Stimulated activated CD8-positive, alpha-beta memory T cell treated with anti-CD3 and anti-CD28 coated beads, Interleukin-12 subunit alpha, Interleukin-12 subunit beta, amount 100 ng/mL, for 4 hours (primary cell): ENCODE results near the gene NKAIN1.
"Not testable (repeated sequence)": the region's sequence is repeated elsewhere in the genome, so short reads cannot be mapped to it uniquely, and the experiment has no call there.

Experiments
- DNase-seq: peaks from one replicate; pipeline ENCODE4 v3.0.0-alpha.2; 2020; ENCODE audit warnings: low read depth

NKAIN1 gene

DNA sequence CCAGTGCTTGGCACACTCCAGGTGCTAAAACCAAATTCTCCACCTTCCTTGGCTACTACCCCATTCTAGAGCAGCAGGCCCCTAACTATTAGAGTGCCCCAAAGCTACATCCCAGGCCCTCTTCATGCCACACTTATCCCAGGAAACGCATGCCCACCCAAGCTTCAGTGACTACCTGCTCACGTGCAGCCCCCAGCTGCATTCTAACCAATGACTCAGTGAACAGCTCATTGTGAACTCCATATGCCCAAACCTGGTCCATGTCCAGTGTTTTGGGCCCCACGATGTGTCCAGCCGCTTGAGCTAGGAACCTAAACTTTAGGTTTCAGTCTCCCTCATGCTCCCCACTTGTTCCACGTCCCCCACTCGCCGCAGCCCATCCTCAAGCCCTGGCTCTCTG, 41.5 kb downstream of the NKAIN1 start:
- DNase-seq = no peak

DNA sequence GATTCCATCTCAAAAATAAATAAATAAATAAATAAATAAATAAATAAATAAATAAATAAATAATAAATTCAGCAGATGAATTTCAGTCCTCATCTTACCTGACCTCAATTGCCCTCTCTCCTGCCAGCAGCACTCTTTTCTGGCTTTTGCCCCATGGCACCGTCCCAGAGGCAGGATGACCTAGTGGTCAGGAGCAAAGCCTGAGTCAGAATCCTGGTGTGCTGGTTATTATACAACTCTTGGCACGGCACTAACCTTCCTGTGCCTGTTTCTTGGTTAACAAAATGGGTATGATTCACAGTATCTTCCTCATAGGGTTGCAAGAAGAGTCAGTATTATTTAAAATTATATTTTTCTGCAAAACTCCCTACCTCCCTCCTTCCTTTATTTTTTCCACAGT, 43.0 kb downstream of the NKAIN1 start:
- no peak for DNase-seq

DNA sequence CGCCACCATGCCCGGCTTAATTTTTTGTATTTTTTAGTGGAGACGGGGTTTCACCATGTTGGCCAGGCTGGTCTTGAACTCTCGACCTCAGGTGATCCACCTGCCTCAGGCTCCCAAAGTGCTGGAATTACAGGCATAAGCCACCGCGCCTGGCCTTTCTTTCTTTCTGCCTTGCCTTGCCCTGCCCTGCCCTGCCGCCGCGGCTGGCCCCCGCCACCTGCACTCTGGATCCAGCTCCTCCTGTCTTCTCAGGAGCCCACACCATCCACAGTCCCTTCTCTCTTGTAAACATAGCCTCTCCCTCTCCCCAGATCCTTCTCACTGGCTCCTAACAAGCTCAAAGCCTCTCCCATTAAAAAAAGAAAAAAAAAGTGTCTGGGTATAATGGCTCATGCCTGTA, 44.4 kb downstream of the NKAIN1 start:
- DNase-seq = not testable (repeated sequence)

DNA sequence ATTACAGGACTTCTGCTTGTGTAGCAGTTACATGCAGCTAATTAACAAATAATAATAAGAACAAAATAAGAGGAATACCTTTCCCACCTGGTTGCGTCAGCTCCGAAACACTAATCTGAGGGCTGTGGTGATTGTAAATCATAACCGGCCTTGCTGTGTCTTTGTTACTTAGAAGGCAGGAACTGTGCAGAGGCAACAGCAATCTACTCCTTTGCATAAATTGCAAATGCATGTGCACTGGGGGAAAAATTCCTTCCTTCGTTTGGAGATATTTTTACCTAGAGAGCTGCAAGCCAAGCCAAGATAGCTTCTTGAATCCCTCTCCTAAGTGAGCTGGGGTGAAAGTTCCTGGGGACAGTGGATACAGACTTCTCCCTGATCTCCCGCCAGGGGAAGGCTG, 46.0 kb downstream of the NKAIN1 start:
- no peak for DNase-seq

DNA sequence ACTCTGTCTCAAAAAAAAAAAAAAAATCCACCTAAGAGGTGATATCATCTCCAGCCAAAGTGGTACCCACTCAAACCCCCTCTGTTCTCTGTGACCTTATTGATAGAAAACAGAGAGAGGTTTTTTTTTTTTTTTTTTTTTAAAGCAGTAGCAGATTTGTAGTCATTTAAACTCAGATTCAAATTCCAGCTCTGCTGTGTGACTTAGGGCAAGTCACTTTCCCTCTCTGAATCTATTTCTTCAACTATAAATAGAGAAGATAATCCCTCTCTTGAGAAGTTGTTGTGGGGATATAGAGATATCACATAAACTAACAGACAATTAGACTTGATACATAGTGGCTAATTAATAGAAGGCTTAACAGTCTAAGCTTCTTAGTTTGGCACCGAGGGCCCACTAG, 48.4 kb downstream of the NKAIN1 start:
- DNase-seq = no peak

DNA sequence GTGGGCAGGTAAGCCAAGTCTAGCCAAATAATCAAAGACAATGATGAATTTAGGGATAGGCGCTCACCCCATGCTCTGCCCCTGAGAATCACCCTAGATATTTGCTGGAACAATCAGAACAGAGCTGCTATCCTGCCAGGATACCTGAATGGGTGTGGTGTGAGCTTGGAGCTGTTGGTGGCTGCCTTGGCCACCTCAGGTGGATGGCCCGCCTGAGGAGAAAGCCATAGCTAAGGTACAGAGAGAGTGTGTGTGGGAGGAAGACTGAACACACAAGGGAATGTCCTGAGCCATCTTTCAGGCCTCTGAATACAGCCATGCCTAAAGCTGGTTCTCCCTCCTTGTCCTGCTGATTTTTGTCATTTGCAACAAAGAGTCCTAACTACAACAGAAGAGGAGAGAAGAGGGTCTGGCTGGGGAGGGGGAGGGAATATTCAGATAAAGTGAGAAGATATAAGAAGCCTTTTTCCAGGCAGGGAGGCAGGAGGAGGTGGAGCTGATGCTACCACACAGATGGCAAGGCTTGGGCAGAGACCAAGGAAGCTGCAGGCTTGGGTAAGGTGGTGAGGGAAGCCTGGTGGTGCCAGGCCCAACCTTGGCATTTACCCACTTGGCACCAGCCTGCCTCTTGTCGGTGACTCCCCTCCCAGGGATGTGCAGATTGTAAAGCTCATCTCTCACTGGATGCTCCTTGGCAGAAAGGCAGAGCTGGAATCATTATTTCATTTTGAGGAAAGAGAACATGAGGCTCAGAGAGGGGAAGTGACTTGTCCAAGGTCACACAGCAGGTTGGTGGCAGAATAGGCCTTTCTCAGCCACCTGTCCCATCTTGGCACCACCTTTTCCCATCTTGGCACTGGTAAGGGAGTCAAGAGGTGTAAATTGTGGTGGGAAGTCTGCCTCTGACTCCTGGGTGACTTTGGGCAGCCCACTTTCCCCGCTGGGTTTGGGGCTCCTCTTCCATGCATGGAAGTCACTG, 49.7 kb downstream of the NKAIN1 start:
- no peak for DNase-seq

DNA sequence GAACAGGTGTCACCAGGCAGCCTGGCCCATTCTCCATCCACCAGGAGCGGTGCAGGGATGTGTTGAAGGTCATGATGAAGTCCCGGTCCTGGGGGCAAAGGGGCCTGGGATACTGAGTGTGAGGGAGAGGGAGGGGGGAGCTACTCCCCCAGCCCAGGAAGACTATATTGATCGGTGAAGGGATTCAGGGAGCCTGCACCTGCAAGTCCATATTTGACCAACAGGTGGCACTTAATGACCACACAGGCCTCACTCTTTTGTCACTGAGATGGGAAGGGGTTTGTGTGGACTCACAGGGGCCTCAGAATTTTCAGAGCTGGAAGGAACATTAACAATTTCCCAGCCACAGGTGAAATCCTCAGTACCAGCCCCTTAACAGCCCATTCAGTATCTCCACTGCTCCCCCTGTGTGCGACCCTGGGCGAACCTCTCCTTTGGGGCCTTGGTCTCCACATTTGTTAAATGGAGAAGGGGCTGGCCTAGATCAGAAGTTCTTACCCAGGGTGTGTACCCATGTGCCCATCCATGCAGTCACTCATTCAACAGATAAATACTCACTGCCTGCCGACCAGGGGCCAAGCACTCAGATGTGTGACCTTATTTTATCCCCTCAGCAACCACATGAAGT, 55.6 kb downstream of the NKAIN1 start:
- DNase-seq = no peak

DNA sequence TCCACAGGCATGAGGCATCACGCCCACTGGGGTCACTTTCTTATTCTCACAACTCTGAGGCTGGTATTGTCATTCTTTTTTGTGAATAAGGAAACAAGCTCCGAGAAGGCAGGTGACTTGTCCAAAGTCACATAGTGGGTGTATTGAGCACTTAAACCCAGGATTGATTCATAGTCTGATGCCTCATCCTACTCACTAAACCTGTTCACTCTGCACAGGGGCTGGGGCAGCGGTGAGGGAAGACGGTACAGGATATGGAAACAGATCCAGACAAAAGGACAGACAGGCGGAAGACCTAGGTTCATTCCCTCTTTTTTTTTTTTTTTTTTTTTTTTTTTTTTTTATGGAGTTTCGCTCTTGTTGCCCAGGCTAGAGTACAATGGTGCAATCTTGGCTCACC, 56.6 kb downstream of the NKAIN1 start:
- no peak for DNase-seq

DNA sequence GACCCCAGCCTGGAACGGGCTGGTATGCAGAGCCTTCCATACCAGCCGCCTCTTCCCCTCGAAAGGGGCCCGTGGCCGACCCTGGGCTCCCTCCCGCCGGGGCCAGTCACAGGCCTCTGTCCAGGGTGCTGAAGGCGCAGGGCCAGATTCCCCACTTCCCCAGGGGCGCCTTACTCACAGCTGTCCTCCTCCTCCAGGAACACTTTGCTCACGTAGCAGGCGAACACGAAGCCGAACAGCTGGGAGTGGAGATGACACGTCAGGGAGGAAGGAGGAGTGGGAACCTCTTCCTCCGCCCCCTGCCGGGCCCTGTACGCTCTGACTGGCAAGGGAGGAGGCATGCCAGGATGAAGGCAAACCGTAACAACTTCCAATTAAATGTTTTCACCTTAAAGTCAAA, 57.3 kb downstream of the NKAIN1 start:
- peak; percentile 6 for DNase-seq

DNA sequence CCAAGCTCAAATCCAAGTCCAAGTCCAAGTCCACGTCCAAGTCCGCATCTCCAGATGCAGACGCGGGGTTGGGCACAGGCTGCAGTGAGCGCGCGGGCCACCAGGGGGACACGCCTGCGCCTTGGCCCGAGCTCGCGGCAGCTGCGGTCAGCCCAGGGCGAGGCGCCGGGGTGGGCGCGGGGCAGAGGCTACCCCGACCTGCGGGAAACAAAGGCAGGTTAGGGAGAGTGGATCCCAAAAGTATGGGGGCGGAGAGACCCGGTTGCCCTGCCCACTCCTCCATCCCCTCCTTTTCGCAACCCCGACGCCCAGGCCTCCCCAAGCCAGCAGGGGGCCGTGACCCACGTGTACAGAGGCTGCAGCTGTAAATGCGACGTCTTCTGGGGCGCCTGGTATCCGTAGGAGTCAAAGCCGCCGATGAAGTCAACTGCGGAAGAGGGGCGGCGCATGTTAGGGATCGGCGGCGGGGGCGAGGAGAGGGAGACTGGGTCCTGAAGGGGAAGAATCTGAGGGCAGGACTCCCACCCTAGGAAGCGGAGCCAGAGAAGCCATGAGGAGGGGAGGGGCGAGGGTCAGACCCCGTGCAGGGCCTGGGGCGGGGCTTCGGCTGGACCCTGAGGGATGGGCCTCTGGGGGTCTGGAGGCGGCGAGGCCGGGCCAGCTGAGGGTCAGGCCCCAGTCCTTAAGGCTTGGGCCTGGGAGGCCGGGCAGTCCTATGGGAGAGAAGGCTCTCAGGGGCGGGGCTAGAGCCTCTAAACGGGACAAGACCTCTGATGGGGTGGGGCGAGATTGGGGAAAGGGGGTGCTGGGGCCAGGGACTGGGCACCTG, 58.0 kb downstream of the NKAIN1 start:
- peak; percentile 1 for DNase-seq

DNA sequence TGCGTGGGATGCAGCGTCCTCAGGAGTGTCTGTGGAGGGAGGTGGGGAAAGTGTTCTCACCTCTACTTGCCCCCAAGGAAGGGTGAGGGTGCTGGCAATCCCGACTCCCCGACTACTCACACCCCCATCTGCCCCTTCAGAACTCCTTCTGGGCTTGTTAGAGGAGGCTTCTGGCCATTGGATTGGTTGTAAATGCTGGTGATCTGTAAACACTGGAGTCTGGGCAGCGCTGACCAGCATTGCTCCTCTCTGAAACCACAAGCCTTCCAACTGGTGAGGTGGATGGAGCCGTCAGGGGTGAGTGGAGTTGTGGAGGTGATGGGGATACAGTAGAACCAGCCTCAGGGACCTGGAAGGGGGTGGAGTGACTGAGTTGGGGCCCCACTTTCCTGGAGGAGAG, 59.3 kb downstream of the NKAIN1 start:
- DNase-seq = no peak

DNA sequence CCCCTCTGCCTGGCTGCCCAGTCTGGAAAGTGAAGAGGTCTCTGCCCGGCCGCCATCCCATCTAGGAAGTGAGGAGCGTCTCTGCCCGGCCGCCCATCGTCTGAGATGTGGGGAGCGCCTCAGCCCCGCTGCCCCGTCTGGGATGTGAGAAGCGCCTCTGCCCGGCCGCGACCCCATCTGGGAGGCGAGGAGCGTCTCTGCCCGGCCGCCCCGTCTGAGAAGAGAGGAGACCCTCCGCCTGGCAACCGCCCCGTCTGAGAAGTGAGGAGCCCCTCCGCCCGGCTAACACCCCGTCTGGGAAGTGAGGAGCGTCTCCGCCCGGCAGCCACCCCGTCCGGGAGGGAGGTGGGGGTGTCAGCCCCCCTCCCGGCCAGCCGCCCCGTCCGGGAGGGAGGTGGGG, 63.4 kb downstream of the NKAIN1 start:
- not testable (repeated sequence) for DNase-seq

DNA sequence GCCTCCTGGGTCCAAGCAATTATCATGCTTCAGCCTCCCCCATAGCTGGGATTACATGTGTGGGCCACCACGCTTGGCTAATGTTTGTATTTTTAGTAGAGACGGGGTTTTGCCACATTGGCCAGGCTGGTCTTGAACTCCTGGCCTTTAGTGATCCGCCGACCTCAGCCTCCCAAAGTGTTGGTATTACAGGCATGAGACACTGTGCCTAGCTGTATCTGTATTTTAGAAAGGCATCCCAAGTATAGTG, 69.3 kb downstream of the NKAIN1 start:
- no peak for DNase-seq

DNA sequence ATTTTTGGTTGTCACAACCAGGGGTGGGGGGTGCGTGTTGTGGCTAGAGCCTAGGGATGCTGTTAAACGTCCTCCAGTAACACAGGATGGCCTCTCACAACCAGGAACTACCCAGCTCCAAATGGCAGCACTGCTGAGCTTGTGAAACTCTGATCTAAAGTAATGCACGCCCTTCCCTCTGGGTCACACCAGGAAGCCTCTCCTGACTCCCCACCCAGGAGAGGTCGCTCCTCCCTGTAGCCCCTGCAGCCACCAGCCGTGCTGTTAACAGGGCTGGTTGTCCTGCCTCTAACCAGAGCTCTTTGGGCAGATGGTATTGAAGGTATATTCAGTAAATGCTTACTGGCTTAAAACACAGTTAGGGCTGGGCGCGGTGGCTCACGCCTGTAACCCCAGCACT, 73.2 kb downstream of the NKAIN1 start:
- DNase-seq = no peak

DNA sequence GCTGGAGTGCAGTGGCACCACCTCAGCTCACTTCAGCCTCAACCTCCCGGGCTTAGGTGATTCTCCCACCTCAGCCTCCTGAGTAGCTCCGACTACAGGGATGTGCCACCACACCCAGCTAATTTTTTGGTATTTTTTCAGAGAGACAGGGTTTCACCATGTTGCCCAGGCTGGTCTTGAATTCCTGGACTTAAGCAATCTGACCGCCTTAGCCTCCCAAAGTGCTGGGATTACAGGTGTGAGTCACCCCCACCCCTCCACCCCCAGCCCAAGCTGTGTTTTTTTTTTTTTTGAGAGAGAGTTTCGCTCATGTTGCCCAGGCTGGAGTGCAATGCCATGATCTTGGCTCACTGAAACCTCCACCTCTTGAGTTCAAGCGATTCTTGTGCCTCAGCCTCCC, 75.4 kb downstream of the NKAIN1 start:
- no peak for DNase-seq

DNA sequence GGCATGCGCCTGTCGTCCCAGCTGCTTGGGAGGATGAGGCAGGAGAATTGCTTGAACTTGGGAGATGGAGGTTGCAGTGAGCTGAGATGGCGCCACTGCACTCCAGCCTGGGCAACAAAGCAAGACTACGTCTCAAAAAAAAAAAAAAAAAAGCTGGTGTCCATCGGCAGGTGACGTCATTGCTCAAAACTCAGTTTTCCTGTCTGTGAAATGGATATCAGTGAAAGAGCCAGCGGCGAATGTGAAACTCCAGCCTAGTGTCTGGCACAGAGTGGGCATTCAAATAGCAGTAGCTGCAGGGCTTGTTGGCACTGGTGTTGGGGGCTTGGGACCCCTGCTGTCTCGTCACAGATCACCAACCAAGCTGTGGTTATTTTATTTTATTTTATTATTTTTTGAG, 75.8 kb downstream of the NKAIN1 start:
- DNase-seq = no peak

DNA sequence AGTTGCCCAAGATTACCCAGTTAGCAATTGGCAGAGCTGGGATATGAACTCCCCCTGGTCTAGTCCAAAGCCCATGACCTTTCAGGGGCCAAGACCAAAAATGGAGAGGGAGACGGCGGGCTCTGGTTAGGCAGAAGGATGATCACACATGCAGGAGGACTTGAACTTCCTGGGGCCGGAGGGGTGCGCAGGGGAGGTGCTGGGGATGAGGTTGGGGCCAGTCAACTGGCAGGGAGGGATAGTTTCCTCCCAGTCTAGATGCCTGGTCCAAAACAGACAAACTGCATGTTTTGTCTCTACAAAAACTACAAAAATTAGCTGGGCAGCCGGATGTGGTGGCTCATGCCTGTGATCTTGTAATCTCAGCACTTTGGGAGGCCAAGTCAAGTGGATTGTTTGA, 78.1 kb downstream of the NKAIN1 start:
- no peak for DNase-seq

DNA sequence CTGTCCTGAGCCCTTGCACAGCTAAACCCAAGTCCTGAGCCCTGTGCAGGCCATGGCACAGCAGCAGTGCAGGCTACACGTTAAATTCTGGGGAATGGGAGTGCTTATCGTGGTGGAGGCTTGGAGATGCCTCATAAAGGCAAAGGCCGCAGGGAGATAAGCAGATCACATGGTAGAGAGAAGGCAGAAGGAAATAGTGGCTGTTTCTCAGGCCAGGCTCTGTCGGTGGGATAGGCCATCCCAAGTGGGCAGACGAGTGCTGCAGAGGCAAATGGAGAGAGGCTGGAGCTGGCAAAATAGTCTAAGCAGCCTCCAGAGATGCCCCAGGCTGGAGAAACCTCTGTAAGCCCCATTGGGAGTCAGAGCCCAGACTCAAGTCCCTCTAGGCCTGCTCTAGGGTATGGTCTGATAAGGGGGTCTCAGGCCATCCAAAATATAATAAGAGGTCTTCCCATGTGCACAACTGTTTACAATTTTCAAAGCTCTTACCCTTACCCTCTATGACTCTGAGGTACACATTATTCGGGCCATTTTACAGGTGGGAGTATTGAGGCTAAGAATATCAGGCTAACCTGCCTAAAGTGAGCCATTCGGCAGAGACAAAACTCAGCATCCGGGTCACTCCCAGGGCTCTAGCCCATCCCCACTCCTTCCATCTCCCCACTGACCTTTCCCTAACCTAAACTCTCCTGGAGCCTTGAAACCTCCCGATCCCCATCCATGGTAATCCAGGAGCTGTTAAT, 79.6 kb downstream of the NKAIN1 start:
- no peak for DNase-seq

DNA sequence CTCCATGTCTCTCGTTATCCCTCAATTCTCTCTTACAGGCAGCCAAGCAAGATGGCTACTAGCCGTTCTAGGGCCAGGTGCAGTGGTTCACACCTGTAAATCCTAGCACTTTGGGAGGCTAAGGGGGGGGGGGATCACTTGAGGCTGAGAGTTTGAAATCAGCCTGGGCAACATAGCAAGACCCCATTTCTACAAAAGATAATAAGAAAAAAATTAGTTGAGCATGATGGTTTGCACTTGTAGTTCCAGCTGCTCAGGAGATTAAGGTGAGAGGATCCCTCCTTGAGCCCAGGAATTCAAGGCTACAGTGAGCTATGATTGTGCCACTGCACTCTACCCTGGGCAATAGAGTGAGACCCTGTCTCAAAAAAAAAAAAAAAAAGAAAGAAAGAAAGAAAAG, 80.4 kb downstream of the NKAIN1 start:
- DNase-seq = no peak

DNA sequence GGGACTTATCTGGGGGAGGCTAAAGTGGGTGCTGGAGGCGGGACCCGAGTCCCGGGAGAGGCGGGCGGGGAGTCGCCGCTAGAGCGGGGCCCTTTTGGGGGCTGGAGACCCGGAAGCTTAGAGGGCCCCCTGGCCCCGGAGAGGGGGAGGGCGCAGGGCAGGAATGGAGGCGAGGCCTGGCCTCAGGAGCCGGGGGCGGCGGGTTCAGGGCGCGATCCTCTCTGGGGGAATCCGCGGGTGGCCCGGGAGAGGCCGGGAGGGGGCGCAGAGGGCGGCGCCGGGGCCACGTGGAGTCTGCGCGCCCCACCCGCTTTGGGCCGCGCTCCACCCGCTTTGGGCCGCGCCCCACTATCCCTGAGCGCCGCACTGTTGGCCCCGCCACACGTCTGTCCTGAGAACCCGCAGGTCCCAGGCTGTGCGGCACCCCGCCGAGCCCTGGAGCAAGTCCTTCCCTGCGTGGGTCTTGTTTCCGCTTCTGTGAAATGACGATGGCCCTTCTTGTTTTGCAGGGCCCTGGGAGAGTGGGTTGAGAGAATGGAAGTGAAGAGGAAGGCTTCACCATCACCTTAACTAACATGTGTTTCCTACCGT, 84.4 kb downstream of the NKAIN1 start:
- DNase-seq = peak; percentile 43

DNA sequence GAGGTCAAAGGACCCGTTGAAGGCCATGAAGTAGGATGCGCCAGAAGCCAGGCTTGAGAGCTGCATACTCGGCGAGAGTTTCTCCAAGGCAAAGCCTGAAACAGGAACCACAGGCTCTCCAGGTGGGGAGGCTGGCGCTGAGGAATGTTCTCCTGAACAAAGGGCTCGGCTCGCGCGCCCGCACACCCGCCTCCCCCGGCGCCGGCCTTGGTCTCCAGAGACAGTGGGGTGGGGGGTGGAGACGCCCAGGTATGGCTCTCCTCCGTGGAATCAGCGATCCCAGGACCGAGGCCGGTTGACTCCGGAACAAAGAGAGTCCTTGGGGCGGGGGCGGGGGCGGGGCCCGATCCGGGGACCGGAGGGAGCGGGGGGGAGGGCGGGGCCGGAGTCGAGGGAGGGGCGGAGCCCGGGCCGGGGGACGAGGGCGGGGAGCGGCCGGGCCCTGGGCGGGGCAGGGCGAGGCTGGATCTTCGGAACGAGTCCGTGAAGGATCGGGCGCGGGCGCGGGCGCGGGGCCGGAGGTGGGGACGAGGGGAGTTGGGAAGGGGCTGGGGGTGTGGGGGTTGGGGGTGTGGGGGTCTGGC, 85.0 kb downstream of the NKAIN1 start:
- DNase-seq = peak; percentile 58
